UCSD-AML1 (cell line): ENCODE data around the gene C2orf78.
"Not testable (repeated sequence)": the region's sequence is repeated elsewhere in the genome, so short reads cannot be mapped to it uniquely, and the experiment has no call there.

ENCODE experiments used
- DNase-seq: peaks from one replicate; lab custom pipeline; 2025; ENCODE audit not compliant: unreplicated experiment; lab: John Stamatoyannopoulos, UW

C2orf78 gene

GRCh38 chr2:73779467-73780236, 4.3 kb upstream of the C2orf78 start, which contains the start of gene DUSP11:
Gene DUSP11, minus strand, starts transcription at chr2:73780103. Its CDS starts 129 bp downstream, at chr2:73779974.
- peak; percentile 97 for DNase-seq

GRCh38 chr2:73780237-73780582, 3.8 kb upstream of the C2orf78 start:
- DNase-seq, result no peak

GRCh38 chr2:73783402-73783801, 581 bp upstream of the C2orf78 start:
- DNase-seq, result not testable (repeated sequence)

GRCh38 chr2:73811878-73812277, 27.9 kb downstream of the C2orf78 start:
- no peak for DNase-seq

- DNase-seq, result no peak
Observed at GRCh38 chr2:73812635-73813034, 28.7 kb downstream of the C2orf78 start.

- DNase-seq, result no peak
Observed at GRCh38 chr2:73818296-73818695, 34.3 kb downstream of the C2orf78 start.

GRCh38 chr2:73821227-73821626, 37.2 kb downstream of the C2orf78 start:
- DNase-seq, result peak; percentile 39

- no peak for DNase-seq
Observed at GRCh38 chr2:73821669-73822068, 37.7 kb downstream of the C2orf78 start.

GRCh38 chr2:73822276-73822675, 38.3 kb downstream of the C2orf78 start:
- DNase-seq, result no peak

- DNase-seq, result no peak
Observed at GRCh38 chr2:73822991-73823390, 39.0 kb downstream of the C2orf78 start.

- DNase-seq, result no peak
Observed at GRCh38 chr2:73823416-73823815, 39.4 kb downstream of the C2orf78 start.

GRCh38 chr2:73823916-73824523, 40.0 kb downstream of the C2orf78 start:
- no peak for DNase-seq

GRCh38 chr2:73825408-73825807, 41.4 kb downstream of the C2orf78 start:
- no peak for DNase-seq

- DNase-seq, result no peak
Observed at GRCh38 chr2:73827018-73827417, 43.0 kb downstream of the C2orf78 start.

GRCh38 chr2:73827660-73828388, 43.8 kb downstream of the C2orf78 start:
- DNase-seq, result no peak

GRCh38 chr2:73828389-73828817, 44.4 kb downstream of the C2orf78 start:
- no peak for DNase-seq

GRCh38 chr2:73828818-73829570, 45.0 kb downstream of the C2orf78 start, which contains the start of gene STAMBP:
Gene STAMBP, plus strand, starts transcription at chr2:73828961. Its CDS starts 1,896 bp downstream, at chr2:73830857.
- peak; percentile 93 for DNase-seq

GRCh38 chr2:73830871-73831401, 47.0 kb downstream of the C2orf78 start:
- no peak for DNase-seq

GRCh38 chr2:73832930-73833329, 48.9 kb downstream of the C2orf78 start:
- DNase-seq, result no peak

- DNase-seq, result no peak
Observed at GRCh38 chr2:73836141-73836943, 52.4 kb downstream of the C2orf78 start.
